Midbrain (tissue), 1 donor: ENCODE data around the gene FBRSL1.
A peak's percentile ranks its signal among the peaks of the same experiment; 100 is the strongest.

Experiments
- DNase-seq: peaks from one replicate; lab custom pipeline; 2025; lab: John Stamatoyannopoulos, UW

Gene FBRSL1

GRCh38 chr12:132558042-132558856 is 68.3 kb downstream of the FBRSL1 start:
- DNase-seq = no peak

DNA sequence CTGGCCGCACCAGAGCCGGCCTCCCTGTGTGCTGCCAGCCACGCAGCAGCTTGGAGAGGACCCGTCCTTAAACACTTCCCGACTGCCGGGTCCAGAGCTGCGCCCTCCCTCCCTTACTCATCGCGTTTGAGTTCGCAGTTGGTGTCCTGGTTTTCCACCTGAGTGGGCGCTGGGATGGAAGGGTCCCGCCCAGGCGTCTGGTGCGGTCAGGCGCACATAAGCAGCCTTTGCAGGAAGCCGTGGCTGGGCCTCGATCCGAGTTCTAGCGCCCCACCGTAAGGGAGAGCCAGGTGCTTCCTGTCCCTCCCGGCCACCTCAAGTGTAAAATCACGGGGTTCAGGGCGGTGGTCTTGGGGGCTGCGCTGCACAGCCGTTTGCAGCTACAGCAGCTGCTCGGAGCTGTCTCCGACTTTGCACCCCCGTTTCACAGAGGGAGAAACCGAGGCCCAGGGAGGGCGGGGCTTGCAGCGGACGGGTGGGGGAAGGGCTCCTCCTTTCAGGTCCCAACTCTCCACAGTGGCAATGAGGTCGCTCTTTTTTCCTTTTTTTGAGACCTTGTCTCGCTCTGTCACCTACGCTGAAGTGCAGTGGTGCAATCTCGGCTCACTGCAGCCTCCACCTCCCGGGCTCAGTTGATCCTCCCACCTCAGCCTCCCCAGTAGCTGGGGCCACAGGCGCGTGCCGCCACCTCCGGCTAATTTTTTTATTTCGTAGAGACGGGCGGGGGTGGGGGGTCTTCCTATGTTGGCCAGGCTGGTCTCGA is 69.1 kb downstream of the FBRSL1 start:
- DNase-seq = no peak

DNA sequence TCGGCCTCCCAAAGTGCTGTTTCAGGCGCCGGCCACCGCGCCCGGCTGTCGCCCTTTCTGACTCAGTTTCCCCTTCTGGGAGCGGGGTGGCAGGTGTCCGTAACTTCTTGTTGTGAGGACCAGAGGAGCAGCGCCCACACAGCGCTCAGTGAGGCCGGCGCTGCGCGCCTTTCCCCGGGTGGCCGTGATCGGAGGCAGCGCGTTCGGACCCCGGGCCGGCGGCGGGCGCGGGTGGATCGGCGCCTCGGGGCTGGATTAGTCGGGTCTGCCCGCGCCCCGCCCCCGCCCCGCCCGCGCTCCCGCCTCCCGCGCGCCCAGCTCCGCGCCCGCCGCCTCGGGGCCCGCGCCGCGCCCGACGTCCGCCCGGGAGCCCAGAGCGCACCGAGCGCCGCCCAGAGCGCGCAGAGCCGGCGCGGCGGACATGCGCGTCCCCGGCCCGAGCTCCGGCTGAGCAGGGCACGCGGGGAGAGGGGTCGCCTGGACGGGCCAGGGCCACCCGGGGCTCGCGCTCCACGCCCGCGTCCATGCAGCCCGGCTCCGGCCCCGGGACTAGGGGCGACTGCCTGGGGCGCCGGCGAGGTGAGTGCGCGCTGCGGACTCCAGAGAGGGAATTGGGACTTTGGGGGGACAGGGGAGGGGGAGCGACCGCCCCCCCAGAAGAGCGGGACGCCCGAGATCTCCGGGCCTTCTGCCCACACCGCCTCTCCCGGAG is 69.9 kb downstream of the FBRSL1 start:
- DNase-seq = peak; percentile 31

- no peak for DNase-seq
Observed at GRCh38 chr12:132560364-132560613, 70.3 kb downstream of the FBRSL1 start.

DNA sequence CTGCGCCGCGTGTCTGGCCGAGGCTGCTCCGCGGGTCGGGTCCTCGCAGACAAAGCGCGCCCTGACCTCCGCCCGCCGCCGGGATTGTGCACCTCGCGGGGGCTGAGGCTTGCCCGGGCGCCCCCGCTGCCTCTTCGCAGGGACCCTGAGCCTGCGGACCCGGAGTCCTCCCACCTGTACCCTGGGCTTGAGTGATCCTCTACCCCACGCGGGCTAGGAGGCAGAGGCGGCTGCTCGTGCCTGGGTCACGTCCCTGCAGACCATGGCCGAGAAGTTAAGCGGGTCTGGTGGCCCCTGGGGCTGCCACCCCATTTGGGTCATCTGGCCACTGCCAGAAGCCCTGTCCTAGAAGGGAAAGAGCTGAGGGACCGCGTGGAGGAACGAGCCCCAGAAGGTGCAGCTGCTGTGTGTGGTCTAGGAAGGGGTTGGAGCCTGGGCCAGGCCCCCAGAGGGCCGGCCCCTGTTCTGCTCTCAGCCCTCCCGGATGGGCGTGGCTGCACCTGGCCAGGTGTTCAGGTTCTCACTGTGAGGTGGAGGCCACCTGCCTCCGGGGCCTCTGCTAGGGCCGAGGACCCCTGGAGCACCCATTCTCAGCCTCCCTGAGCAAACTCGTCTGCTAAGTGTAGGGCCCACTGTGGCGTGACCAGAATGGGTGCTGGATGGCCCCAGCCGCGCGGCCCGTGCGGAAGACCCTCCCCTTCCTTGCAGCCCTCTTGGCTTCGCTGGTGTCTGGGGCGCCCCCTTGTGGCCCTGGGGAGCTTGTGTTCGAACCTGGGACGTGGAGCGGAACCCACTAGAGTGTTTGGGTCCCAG is 70.9 kb downstream of the FBRSL1 start:
- no peak for DNase-seq
